Activated CD4-positive, alpha-beta T cell treated with anti-CD3 and anti-CD28 coated beads, Interleukin-2, Interleukin-4, amounts not matched to agents 100 ng/mL and 50 ng/mL, durations not matched to agents 16 hours and 8 hours (primary cell): Measurements from ENCODE around the gene MYO10.
"Not testable (repeated sequence)": the region's sequence is repeated elsewhere in the genome, so short reads cannot be mapped to it uniquely, and the experiment has no call there.

ENCODE experiments used
- DNase-seq: peaks from one replicate; pipeline ENCODE4 v3.0.0-alpha.2; 2020; ENCODE audit warnings: low spot score

The MYO10 gene

DNA sequence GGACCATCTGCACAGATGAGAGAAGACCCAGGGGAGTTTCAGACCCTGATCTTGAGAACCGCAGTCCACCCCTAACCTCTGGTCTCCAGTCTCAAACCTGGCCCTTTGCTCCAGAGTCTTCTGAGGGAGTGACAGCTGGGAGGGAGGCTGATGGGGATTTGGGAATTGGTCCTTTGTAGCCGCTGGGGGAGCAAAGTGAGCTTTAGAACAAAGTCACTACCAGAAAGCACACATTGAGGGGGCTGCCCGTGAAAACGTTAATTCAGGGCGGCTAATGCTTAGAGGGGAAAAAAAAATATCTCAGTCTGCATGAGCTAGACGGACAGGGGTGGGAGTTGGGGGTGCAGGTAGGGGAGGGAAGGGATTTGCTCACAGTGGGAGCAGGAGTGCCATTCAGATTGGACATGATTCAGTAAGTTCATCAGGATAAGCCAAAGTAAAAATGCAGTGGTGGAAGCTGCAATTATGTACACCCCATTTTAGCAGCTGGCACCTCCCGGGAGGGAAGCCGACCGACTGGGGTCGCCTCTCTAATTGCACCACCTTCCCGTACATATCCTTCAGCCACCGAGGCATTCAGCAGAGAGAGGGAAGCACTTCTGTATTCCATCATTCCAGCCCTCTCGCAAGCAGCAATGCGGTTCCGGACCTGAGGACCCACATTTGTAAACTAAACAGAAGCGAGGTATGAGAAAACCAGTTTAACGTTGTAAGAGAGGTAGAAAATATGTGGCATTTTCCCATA, 195.8 kb downstream of the MYO10 start:
- DNase-seq, result no peak

DNA sequence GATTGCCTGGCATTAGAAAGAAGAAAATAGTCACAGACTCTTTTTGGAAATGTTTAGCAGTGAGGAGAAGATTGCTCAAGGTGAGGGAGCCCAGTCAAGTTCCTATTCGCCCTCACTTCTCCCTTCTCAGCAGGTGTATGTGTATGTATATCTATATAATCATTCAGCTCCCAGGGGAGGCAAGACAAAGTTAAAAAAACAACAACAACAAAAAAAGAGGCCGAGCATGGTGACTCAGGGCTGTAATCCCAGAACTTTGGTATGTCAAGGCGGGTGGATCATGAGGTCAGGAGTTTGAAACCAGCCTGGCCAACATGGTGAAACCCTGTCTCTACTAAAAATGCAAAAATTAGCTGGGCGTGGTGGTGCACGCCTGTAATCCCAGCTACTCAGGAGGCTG, 197.7 kb downstream of the MYO10 start:
- not testable (repeated sequence) for DNase-seq

DNA sequence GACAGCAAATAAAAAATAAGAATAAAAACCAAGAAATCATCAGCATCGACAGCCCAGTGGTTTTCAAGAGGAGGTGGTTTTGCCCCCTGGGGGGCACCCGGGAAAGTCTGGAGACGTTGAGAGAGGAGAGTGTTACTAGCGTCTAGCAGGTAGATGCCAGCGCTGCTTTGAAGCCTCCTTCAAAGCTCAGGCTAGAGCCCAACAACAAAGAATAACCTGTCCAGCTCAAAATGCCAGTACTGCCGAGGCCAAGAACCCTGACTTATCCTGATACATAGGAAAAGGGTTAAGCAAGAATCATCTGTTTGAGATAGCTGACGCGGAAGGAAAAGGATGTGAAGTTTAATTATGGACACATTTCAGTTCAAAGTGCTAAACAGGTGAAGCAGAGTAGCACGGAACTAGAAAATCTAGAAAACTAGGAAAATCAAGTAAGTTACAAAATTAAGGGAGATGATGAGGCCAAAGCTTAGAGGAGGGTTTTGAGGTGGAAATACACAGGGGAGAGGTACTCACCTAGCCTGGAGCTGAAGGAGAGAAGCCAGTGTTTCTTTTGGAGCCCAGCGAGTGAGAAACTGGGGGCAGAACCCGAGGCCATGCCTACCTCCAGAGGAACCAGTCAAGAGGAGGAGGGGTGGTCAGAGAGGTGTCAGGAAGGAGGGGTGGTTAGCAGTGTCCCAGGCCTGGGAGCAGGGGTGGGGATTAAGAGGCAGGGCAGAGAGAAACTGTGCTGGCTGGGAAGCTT, 198.3 kb downstream of the MYO10 start:
- DNase-seq, result no peak

DNA sequence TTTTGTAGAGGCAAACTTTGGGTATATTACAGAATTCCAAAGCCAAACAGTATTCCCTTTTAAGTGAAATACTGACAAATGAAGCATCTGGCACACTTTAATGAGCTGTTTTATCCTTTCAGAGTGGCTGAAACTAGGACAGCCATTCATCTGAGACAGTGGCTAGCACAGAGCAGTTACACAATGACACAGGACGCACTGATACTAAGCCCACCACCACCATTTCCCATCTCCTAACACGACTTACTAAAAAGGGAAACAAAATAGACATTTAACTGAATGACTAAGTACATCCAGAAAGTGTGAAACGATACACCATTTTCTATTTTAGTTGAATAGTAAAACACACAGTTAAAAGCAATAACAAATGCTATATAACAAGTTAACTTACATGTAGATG, 198.9 kb downstream of the MYO10 start:
- DNase-seq, result no peak

DNA sequence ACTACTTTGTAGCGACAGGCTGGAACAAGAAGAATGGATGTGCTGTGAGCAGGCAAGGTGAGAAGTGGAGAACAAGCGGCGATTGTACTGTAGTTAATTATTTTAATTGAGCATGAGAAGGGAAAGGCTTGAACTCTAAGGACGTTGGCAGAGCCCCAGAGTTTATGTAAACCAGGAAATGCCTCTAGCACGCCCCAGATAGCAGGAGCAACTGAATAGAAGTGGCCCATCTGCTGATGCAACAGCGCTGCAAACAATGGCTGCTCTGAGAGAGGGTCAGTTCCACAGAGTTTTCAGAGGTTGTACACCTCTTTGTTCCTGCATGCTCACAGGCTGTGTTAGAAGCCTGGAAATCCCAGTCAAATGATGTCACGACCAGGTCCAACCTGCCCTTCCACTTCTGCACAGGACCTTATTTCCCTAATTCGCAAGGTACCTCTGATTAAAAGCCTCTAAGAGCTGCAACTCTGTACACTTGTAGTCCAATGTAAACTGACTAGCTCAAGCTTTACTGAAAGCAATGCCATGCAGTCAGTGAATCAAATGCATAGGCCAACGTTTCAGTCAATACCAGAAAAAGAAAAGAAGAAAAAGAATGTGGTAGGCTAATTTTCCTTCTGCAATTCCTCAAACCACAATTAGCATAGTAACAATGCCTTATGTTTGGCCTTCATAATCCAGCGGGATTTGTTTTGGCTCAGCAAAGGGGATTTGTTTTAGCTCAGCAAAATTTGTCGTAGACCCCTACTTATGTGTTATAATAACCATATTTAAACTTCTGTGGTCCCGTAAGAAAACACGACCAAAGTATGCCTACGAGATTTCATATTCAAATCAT, 199.7 kb downstream of the MYO10 start:
- no peak for DNase-seq

DNA sequence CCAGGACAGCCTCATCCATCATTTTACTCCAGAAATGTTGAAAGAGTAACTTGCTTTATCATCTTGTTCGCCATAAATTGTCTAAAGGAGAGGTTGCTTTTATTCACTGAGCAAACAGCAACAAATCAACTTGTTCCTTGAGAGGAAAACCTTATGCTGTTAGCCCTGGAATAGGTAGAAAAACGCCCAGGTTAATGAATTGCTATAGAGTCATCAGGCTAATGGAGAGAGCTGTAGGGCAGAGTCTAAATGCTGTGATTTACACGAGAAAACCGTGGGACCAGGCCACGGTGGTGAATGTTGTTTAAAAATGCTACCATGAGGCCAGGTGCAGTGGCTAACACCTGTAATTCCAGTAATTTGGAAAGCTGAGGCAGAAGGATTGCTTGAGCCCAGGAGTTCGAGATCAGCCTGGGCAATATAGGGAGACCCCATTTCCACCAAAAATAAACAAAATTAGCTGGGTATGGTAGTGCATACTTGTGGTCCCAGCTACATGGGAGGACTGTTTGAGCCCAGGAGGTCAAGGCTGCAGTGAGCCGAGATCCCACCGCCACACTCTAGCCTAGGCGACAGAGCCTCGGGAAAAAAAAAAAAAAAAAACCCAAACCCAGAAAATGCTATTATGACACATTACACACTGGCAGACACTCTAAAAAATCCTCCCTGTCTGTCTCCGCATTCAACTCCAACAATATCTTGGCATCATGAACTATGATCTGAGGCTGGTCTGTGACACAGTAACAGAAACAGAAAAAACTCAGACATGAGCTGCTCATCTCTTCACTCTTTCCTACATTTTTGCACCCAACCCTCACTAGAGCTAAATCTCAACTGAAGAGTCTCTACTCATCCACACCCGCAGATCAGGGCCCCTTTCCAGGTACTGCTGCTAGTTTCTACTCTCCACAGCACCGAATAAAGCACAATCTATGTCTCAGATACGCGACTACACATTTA, 200.7 kb downstream of the MYO10 start:
- DNase-seq, result no peak

DNA sequence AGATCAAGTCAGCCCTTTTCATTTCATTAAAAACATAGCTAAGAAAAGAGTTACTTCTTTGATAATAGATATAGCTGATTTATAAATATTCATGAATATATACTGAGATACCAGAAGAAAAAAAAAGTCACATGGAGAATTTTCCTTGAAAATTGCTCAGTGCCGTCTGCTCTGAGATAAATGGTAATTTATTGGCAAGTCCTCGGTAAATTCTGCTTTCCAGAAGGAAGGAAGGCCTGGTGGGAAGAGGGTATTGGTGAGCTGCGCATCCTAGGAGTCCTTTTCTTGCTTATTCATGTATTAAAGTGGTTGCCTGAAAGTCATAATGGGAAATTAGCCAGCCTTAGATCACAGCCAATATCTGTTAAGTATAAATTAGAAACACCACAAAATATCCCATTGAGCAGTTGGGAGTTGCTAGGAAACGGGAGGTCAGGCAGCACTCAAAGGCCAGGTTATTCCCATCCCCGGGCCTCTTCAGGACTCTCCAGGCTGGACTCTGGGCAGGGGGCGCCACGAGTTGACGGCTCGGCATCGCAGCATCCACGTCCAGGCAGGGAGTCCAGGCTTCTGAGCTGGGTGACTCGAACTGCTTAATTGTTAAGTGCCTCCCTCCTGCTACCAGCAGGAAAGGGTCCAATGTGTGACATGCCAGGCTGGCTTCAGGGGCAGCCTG, 202.6 kb downstream of the MYO10 start:
- no peak for DNase-seq

DNA sequence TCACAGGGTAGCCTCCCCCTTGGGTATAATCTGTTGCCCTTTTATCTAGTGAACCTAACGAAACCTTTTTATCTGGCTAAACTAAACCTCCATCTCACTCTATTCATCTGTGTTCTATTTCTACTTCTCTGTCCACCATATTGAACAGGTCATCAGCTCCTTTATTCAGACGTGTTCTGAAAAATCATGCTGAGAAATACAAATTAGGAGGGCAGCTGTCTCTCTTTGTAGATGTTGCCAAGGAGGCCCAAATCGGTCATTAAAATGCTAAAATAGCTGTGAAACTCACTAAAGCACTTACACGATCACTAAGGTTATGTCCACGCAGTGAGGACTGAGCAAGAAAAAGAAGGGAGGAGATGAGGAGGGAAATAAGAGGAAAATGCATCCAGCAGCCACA, 203.7 kb downstream of the MYO10 start:
- no peak for DNase-seq

DNA sequence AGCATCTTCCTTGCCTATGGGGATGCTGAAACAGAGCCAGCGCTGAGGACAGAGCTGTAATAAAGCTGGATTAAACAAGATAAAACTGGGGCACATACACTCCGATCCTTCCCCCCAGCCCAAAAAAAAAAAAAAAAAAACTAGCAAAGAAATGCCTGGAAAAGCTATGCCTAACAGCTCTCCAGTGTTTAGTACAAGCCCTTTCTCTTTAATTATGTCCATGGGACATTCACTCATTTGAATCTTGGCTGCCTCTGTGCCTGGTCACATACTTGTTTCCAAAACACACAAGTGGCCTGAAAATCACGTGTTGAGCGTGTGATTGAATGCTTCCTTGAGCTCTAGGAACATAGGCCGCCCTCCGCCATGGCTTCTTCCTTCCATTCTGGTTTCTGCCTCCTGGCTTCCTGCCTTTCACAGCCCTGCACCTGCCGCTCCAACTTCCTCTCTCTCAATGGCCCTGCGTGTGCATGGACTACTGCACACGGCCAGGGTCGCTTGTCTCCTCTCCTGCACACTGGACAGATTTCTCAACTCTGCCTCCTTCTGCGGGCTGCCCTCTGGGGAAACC, 208.2 kb downstream of the MYO10 start:
- no peak for DNase-seq

DNA sequence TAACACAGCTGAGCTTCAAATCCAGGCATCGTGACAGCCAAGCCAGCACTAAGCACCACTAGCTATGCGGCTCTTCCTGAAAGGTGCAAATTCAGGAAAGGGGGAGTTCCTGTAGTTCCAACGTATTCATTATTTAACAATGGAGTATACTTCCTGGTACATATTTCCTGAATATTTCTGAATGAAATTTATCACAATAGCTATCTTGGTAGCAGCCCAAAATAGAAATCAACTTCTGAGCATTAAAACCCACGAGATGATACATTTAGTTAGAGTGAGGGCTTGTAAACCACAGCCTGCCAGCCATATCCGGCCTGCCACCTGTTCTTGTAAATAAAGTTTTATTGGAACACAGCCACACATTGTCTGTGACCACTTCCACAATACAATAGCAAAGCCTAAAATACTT, 209.5 kb downstream of the MYO10 start:
- peak; percentile 51 for DNase-seq

DNA sequence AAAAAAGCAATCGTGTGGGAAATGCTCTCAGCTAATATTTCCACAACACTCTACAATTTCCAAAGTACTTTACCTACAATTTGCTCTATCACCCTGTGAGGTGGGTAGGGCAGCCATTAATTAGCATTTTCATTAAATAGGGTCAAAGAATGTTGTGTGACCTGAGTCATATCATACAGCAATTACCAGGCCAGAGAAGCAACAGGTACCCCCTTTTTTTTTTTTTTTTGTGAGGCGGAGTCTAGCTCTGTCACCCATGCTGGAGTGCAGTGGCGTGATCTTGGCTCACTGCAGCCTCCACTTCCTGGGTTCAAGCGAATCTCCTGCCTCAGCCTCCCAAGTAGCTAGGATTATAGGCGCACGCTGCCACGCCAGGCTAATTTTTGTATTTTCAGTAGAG, 210.5 kb downstream of the MYO10 start:
- DNase-seq, result no peak

DNA sequence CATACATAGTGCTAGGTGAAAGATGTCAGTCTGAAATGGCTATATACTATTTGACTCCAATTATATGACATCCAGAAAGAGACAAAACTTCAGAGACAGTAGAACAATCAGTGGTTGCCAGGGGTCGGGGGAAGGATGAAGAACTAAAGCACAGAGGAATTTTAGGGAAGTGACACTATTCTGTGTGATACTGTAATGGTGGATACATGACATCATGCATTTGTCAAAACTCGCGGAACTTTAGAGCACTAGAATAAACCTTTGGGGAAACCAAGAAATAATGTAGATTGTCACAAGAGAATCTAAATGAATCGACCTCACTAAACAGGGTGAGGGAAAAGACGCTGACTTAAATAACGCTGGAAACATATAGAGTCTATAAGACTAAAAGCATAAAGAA, 212.3 kb downstream of the MYO10 start:
- DNase-seq, result no peak

DNA sequence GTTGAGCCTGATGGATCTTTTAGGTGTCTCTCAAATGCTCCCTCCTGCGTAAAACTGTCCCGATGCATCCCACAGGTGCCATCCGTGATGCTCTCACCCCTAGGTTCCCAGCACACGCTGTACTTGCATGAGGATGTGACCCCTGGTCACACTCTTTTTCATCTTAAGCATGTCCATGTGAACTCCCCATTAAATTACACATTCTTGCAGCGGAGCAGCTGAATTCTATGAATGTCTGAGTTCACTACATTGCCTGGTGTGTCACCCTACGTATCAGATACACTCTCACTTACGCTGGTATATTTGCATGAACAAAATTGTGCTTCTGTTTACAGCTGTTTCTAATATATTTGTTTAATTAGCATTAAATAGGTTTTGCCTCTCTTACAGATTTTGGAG, 214.0 kb downstream of the MYO10 start:
- DNase-seq, result no peak

DNA sequence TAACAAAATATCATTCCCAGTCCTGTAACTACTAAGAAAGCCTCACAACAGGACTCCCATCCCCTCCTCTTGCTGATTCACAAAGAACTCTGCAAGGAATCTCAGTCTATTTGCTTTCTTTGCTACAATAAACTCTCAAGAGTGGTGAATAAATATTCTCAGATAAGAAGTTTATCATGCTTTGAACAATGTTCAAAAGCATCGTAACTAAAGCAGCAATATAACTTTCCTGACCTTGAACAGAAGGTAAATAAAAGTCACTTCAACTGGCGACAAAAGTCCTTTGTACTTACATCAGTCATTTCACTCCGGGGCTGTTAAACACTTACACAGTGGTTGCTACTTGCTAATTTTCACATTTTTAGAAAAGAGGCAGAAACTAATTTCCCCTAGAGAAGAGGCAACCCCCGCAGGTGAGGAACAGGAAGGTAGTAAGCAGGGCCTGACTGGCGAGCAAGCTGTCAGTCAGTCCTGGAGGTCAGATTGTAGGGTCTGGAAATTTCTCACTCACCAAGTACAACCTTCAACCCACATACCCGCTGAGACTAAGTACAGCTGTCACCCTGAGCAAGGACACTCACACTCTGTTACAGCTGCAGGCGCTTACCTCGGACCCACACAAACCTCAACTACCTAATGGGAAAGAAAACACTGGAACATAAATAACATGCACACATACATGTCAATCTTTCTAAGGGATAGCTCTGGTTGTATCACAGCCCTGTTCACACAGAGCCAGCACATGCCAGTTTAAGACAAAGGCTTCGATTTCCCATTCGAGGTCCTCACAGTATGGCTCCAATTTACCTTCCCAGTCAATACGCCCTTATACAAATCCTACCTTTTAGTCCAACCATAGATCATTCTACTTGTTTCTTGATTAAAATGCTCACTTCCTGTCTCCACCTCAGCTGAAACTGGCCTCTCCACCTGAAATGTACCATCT, 214.7 kb downstream of the MYO10 start:
- DNase-seq, result no peak

DNA sequence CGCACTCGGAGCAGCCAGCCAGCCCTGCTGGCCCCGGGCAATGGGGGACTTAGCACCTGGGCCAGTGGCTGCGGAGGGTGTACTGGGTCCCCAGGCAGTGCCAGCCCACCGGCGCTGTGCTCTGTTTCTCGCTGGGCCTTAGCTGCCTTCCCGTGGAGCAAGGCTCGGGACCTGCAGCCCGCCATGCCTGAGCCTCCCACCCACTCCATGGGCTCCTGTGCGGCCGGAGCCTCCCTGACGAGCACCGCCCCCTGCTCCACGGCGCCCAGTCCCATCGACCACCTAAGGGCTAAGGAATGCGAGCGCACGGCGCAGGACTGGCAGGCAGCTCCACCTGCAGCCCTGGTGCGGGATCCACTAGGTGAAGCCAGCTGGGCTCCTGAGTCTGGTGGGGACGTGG, 218.1 kb downstream of the MYO10 start:
- not testable (repeated sequence) for DNase-seq

DNA sequence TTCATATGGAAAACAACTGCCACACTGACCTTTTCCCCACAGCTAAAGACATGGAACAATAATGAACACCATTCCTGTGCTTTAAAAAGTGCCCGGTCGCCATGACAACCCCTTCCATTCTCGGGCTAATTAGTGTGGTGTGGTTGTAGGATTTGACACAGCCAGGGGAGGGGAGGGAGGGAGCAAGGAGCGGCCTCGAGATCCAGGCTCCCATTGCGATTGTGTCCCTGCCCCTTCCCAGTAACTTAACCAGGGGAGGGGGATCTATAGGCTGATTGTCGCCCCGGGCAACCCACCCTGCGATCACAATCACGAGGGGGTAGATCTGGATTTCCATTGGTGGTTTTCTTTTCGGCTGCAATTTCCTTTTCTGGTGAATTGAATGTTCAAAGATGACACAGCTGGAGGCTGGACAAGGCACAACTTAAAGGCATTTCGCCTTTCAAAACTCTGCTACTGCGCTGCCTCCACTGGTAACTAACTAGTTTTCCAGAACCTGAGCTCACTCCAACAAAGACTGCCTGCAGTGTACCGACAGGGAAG, 222.6 kb downstream of the MYO10 start:
- DNase-seq, result no peak

DNA sequence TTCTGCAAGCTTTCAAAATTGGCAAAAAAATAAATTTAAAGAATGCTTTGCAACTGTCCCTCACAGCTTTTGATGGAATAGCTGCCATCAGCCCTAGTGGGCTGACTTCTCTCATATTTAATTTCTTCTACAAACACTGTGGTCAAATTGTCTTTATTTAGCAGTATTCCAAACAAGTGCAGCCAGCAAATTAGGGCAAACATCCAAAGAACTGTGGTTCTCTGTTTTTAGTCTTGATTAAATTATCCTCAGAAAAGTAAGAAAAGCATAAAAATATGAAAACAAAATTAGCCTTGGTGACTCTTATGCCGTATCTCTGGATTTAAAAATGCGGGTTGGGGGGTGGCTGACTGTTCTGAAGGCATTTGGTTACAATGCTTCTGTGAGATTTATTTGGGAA, 223.5 kb downstream of the MYO10 start:
- DNase-seq, result no peak

DNA sequence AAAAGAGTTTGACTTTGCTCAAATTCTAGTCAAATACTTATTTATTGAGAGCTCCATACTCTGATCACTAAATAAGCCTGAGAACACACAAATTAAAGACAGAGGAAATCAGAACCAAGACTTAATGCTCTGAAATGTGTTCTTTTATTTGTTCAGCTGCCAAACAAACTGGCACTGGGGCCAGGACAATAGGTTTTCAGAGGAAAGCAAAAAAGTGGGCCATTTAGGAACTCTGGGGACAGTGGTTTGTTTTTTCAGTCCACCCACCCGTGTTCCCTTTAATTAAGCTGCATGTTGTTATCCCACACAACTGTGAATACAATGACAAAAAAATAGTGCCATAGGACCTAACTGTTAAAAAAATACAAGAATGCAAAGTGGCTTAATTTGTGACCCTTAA, 223.9 kb downstream of the MYO10 start:
- DNase-seq, result no peak

DNA sequence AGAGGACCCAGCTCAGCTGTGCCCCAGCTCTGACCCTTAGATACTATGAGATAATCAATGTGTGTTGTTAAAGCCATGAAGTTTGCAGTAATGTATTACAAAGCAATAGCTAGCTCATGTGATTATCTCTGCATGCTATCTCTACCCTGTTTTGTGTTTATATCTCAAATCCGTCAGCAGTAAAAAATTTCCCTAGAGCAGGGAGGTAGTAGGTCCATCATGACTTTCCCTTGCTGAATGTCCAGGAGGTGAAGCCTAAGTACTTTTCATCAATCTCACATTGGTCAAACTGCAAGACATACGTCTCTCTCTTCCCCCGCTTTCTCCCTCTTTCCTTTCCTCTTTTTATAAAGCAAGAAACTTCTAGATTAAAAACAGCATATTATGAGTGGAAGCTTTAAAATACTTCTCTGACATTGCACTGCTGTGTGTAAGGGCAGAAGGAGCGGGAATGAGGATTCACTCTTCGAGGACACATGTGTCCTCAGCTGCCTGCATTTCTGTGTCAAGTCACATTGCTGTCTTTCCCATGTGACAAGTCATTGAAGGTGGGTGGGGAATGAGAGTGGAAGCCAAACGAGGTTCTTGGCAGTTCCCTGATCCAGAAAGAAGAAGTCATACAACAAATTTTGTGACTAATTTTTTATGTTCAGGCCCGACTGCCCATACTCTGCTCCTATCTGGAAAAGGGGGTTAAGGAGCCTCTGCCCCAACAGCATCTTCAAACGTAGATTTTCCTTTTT, 226.2 kb downstream of the MYO10 start:
- no peak for DNase-seq
